ENCODE measurements around the gene SCN7A. TPM values are rescaled to one million over a fixed set of nuclear protein-coding genes. Genes with fewer than 3 reads are reported as not detected.
"Not testable (repeated sequence)": the region's sequence is repeated elsewhere in the genome, so short reads cannot be mapped to it uniquely, and the experiment has no call there.

Gene SCN7A
- total RNA-seq, 1 donor from 2014 or later = 109 TPM

- no peak for ATAC-seq
- intact Hi-C loops (cut with DNase I) = no loop called here
- DNase-seq (ENCODE audit: low spot score) = no peak
Observed at GRCh38 chr2:166365803-166366420, 128.1 kb downstream of the SCN7A start.

DNA sequence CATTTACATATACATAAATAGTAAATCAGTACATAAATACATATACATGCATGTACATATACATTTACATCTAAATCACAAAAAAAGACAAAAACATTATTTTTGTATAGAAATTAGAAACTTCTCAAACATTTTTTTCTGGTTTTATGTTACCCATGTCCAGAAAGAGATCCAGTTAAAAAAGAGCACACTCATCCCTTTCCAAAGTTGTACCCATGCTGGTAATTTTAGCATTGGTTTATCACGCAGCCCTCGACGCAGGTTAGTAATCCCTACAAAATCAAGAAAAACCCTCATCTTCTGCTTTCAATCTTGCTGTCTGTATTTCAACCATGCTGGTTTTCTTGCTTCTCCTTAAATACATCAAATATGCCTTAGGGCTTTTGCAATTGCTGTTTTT, 128.8 kb downstream of the SCN7A start:
- DNase-seq (ENCODE audit: low spot score) (no peak), ATAC-seq (no peak)
- intact Hi-C loops (cut with DNase I) = no loop called here

DNA sequence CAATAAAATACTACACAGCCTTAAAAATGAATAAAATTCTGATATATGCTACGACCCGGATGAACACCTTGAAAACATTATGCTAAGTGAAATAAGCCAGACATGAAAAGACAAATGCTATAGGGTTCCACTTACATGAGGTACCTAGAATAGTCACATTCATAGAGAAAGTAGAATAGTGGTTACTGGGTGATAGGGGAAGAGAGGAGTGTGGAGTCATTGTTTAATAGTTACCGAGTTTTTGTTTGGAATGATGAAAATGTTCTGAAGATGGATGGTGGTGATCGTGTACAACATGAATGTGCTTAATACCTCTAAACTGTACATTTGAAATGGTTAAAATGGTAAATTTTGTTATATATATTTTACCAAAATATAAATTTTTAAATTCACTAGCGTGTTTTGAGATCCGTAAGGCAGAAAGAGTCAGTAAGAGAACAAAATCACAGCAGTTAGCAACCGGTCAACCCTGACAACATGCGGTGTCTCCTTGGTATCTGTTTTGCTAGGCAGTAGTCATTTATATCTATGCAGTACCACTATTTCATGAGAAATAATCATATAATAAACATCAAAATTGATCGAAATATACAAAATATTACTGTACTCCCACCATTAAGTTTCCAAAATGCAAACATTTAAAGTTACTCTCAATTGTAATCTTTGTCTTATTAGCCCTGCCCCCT, 129.4 kb downstream of the SCN7A start:
- no peak for DNase-seq (ENCODE audit: low spot score)
- intact Hi-C loops (cut with DNase I) = no loop called here
- no peak for ATAC-seq

DNA sequence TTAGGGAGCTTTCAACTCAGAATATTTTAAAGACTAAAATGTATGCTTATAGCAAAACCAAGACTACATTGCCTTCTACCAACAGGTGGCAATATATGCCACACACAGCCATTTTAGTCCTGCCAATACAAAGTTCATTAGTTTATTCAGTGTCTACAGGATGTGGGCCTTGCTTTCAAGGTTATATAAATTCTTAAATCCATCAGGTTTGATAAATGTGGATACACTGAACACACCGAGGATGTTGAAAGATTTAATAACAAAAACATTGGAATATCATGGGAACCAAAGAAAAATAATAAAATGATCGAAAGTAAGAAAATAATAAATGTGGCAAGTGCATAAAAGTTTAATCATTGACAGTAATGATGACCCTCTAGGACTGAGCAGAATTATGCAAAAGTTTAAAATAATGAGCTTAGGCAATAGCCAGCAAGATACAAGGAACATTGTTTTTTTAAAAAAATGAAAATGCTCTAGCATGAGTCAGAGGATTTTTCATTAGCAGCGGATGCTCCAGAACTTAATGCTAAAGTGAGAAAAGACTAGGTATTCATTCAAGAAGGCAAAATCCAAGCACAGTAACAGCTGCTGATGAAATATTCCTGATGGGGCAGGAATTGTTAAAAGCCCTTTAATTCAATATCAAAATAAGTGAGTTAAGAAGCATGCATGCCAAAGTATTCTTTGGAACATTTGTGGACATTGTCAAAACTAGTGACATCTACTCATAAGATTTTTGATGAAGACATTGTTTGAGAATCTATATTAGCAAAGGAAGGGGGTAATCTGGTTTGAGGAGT, 132.5 kb downstream of the SCN7A start:
- ATAC-seq = no peak
- intact Hi-C loops (cut with DNase I) = no loop called here
- no peak for DNase-seq (ENCODE audit: low spot score)

DNA sequence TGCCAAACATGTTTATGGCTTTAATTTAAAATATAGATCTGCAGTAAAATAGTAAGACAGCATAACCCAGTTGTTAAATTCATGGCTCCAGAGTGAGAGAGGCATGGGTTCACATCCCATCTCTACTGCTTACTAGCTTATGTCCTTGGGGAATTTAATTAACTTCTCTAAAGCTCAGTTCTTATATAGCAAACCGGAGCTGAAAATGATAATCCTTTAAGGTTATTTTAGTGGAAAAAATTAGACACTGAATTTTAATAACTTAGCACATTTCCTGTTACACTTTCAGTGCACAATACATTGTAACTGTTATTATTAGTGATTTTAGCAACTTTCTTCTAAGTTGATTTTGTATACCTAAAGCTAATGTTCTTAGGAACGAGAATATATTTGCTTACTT, 133.1 kb downstream of the SCN7A start:
- DNase-seq (ENCODE audit: low spot score) (no peak), ATAC-seq (no peak)
- intact Hi-C loops (cut with DNase I) = no loop called here

- DNase-seq (ENCODE audit: low spot score) = no peak
- intact Hi-C loops (cut with DNase I) = no loop called here
- ATAC-seq = no peak
Observed at GRCh38 chr2:166360426-166360825, 133.6 kb downstream of the SCN7A start.

DNA sequence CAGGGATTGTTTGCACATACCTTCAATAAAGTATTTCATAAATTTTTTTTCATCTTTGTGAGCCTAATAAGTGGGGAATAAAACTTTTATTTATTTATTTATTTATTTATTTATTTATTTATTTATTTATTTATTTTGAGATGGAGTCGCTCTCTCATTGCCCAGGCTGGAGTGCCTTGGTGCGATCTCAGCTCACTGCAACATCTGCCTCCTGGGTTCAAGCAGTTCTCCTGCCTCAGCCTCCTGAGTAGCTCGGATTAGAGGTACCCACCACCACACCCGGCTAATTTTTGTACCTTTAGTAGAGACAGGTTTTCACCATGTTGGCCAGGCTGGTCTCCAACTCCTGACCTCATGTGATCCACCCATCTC, 136.1 kb downstream of the SCN7A start:
- DNase-seq (ENCODE audit: low spot score); intact Hi-C loops (cut with DNase I); ATAC-seq: not testable (repeated sequence)

- ATAC-seq (no peak), DNase-seq (ENCODE audit: low spot score) (no peak)
- intact Hi-C loops (cut with DNase I) = no loop called here
Observed at GRCh38 chr2:166357068-166357949, 136.7 kb downstream of the SCN7A start.

Other genes with a start within 250 kb of the SCN7A start
- 25.5 TPM for gene SCN9A, start 118.3 kb downstream of the SCN7A start, total RNA-seq

Data from sciatic nerve (tissue), 2 donors.